HG03097 (cell line): ENCODE data around the gene ZNF668.
"Not testable (repeated sequence)": the region's sequence is repeated elsewhere in the genome, so short reads cannot be mapped to it uniquely, and the experiment has no call there.

Experiments used
- ATAC-seq: cut with Tn5 transposase; IDR thresholded peaks from one replicate; pipeline ENCODE4 v1.9.1; 2021; ENCODE audit not compliant: unreplicated experiment, low FRiP score

ZNF668 gene

DNA sequence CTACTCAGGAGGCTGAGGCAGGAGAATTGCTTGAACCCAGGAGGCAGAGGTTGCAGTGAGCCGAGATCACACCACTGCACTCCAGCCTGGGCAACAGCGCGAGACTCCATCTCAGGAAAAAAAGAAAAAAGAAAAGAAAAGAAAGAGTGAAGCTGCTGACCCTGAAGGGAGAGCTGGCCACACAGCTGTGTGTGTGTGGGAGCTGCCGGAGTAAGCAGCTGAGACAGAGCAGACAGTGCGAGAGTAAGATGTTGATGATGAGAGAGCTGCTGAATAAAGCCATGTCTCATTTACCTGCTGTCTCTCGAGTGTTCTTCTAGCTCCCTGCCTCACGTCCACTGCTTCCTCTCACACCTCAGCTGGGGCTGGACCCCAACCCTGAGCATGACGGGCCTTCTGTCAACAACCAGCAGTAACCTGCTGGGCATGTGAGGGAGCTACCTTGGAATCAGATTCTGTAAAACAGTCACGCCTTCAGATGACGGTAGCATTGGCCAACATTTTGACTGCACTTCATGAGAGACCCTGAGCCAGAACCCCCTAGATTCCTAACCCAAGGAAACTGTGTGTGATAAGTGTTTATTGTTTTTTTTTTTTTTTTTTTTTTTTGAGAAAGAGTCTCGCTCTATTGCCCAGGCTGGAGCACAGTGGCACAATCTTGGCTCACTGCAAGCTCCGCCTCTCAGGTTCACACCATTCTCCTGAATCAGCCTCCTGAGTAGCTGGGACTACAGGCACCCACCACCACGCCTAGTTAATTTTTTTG is 27.0 kb upstream of the ZNF668 start:
- ATAC-seq = not testable (repeated sequence)

DNA sequence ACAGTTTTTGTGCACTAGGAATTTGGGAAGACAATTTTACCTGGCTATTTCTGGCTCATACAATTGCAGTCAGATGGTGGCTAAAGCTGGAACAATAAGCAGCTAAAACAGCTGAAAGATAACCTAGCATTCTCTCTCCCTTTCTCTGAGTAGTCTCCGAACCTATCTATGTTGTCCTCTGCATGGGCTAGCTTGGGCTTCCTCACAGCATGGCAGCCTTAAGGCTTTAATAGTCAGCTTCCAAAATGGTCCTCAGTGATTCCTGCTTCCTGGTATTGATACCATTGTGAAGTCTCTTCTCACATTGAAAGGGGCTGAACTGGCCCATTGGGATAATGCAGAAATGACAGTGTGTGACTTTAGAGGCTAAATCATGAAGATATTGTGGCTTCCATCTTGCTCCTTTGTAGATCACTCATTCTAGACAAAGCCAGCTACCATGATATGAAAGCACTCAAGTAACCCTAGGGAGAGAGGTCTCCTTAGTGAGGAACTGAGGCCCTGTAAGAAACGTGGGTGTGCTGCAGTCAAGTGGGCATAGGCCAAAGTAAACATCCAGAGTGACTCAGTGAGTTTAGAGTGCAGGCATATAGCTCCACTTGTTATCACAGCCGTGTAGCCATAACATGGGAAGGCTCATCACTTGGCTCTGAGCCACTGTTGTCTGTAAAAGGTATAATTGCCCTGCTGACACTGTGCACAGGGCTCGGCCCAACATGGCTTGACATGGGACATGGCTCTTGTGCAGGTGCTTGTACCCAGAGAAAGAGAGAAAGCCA is 26.0 kb upstream of the ZNF668 start:
- ATAC-seq = no peak

DNA sequence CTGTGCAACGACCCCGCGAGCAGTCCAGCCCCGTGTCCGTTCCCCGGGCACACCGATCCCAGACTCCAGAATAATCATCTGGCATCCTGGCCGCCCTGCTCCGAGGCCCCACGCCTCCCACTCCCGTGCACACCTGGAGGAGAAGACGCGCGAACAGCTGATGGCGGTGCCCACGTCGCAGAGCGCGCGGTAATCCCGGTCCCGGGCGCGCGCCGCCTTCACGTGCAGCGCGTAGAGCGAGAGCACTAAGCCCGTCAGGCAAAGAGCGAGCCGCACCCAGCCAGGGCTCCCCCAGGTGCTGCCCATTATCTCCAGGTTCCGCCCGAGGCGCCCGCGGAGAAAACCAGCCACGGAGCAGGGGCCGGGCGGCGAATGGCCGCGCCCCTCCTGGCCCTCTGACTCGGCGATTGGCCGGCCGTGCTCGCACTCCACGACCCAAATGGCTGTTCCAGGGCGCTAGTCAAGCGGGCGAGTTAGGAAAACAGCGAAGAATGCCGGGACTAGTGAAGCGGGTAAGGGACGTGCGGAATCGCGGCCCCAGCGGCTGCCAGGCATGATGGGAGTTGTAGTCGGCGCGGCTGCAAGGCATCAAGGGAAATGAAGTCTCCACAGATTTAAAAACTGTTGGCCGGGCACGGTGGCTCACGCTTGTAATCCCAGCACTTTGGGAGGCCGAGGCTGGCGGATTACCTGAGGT is 20.5 kb upstream of the ZNF668 start, which contains the start of gene VKORC1:
VKORC1 (minus strand) TSS at position 374 of the 697 bp plus-strand sequence; CDS start at position 306, 68 bp downstream.
- ATAC-seq = peak; percentile 86

DNA sequence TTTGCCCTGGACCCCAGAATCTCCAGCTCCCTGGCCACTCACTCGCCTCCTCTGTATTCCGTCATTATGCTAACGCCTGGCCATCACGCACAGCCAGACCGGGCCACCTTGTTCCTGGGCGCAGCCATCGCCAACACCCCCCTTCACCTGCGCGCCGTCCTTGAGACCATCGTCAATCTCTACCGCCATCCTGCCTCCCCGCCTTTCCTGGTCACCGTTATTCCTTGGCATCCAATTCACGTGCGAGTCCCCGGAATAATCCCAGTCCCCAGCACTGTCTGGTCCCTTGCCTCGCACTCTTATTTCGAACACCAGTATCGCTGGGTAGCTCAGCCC is 20.0 kb upstream of the ZNF668 start:
- peak; percentile 3 for ATAC-seq

DNA sequence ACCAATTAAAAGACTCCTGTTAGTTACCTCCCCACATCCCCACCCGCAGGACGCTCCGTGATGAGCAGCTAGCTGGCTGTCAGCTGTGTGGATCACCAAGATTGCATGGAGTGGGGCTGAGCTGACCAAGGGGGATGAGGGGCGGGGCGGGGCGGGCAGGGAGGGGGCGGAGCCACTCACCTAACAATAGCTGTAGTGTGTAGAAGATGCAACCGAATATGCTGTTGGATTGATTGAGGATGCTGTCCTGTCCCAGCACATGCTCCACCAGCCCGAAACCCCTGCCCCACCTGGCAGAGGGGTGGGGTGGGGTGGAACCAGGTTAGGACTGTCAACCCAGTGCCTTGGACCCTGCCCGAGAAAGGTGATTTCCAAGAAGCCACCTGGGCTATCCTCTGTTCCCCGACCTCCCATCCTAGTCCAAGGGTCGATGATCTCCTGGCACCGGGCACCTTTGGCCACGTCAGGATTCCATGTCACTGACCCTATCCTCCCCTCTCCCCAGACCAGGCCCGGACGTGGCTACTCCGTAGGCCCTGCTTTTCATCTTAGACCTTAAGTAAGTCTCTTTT is 19.2 kb upstream of the ZNF668 start:
- no peak for ATAC-seq

DNA sequence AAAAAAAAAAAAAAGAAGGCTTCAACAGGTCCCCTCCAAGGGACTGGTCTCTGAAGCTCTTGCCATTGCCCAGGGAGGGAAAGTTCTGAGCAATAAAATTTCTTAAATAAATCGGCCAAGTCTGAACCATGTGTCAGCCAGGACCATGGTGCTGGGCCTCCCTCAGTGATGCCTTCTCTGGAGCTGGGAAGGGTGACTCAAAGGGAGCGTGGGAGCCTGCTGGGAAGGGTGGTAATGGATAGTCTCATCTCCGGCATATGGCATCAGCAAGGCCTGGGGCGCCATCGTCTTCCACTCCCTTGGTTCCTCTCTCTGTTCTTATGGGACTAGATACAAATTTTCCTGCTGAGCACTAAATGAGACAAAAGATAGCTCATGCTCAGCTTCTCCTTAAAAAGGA is 18.3 kb upstream of the ZNF668 start:
- no peak for ATAC-seq

DNA sequence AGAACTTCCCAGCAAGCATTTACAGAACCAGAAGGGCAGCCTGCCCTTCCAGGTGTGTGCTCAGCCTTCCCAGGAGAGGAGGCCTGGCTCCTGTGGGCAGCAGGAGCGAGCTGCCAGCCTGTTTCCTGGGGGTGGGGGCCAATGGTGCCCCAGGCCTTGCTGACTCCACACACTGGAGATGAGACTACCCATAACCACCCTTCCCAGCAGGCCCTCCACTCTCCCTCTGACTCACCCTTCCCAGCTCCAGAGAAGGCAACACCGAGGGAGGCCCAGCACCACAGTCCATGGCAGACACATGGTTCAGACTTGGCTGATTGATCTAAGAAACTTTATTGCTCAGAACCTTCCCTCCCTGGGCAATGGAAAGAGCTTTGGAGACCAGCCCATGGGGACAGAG is 16.5 kb upstream of the ZNF668 start:
- ATAC-seq = no peak

DNA sequence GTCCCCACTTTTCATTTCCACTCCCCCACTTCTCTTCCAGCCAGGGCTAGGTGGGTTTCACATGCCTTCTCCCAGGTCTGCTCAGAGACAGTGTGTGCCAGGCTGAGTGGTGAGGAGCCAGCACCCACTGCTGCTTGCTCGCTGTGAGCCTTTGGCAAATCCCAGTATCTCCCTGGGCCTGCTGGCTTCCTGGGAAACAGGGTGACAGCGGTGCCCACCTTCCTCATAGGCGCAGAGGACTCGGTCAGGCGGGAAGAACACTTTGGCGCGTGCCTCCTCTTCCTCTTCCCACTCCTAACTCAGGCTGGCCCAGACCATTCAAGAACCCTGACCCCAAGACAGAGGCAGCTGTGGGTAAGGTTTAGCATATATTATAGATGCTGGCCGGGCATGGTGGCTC is 15.2 kb upstream of the ZNF668 start:
- ATAC-seq = no peak

DNA sequence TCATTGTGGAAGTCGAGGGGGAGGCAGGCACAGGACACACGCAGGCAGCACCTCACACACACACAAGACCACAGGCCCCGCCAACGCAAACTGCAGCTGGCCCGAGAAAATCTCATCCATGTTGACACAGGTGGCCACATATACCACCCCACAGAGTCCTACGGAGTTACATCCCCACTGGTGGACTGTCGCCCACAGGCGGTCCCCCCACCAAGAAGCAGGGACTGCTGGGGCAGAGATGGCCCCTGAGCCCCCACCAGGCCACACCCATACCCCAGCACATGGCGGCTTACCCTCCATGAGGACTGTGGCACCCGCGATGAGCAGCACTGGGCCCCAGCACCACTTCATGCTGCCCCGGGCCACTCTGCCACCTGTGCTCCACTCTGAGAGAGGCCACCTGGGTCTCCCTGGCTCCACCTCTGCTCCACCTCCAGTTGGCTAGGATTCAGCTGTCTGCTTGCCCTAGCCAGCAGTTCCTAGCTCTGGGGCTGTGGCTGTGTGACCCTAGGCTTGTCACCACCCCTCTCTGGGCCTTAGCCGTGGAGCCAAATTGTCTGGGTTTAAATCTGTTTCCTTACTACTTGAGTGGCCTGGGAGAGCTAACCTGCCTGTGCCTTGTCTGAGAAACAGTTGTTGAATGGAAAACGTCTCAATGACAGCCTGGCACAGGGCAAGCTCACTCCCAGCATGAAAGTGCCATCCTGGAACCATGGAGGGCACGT is 14.6 kb upstream of the ZNF668 start, which contains the start of gene PRSS53:
PRSS53 (minus strand) TSS at position 485 of the 725 bp plus-strand sequence; CDS start at position 351, 134 bp downstream.
- ATAC-seq = no peak

DNA sequence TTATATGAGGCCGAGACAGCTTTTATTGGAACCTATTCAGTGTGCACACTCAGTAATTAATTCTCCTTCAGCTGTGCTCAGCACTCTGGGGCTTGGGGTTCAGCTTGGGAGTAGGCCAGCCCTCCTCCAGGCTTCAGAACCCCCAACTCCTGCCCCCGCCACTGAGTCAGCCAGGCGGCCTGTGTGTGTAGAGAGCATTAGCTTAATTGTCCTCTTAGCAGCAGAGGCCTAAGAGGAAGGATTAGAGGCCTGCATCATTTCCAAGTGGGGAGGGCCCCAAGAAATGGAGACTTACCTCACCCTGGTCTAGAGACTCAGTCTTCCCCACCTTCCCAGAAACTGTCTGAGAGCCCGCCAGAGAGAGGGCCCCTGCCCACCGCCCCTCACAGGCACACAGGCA is 13.9 kb upstream of the ZNF668 start:
- ATAC-seq = no peak

DNA sequence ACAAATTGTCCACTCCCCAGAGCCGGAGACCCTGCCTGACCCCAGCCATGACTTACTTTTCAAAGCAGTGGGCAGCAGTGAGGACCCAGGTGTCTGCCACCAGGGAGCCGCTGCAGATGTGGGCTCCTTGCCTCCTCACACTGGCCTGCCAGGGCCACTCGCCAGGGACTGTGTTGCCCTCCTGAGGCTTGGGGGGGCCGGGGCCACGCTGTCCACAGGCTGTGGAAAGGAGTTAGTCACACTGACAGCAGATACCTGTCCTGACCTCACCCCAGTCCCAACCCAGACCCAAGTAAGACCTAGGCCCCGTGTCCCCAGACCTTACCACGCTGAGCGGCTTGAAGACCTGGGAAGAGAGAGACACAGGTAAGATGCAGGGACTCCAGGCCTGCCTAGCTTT is 13.4 kb upstream of the ZNF668 start:
- ATAC-seq = no peak

DNA sequence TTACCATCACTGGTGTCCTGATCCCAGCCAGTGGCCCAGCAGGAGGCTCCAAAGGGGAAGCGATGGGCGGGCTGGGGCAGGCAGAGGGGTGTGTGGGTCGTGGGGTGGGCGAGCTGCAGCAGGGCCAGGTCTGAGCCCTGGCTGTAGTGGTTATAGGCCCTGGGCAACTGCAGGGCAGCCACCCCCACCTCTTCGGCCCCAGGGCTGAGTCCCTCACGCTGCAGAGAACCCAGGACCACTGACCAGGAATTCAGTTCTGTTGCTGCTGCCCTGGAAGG is 12.5 kb upstream of the ZNF668 start:
- ATAC-seq = no peak

DNA sequence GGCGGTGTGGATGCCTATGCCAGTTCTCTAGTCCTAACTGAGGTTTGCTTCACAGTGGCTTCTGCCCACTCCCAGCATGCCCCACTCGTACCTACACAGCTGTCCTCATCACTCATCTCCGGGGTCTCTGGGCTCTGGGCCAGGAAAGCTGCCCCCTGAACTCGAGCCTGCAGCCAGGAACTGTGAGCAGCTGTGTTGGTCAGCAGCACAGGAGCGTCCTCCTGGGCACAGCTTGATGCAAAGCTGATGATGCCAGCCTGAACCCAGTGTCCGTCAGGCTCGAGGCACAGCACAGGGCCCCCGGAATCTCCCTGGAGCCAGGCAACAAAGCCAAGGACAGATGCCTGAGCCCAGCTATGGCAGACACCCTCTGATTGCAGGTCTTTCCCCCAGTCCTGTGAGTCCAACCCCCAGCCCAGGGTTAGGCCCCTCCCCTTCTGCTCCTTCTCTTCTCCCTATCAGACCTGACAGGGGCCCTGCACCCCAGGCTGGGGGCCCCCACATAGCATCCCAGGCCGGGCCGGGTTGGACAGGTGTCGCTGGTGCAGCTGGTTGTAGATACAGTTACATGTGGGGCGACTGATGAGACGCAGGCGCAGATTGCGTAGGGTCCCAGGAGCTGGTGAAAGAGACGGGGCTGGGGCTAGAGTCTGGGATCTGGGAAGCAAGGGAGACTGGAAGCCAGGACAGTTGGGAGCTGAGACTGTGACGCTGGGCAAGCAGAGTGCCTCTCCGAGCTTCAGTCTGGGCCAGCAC is 12.0 kb upstream of the ZNF668 start:
- no peak for ATAC-seq

DNA sequence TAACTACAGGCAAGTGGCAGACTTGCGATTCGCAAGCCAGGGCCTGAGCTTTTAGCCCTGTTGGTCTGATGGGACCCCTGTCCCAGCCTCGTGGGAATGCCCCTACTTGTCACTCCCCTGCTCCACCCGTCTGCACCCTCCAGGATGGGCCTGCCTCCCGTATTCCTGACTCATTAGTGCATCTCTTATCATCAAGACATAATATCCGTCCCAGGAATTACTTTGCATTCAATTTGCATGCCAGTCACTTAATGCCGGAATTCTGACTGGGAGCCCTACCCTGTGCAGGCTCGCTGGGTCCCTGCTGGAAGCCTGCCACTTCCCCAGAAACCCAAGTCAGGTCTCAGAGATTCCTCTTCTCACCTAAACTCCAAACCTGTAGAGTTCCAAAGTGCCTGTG is 11.4 kb upstream of the ZNF668 start:
- no peak for ATAC-seq

DNA sequence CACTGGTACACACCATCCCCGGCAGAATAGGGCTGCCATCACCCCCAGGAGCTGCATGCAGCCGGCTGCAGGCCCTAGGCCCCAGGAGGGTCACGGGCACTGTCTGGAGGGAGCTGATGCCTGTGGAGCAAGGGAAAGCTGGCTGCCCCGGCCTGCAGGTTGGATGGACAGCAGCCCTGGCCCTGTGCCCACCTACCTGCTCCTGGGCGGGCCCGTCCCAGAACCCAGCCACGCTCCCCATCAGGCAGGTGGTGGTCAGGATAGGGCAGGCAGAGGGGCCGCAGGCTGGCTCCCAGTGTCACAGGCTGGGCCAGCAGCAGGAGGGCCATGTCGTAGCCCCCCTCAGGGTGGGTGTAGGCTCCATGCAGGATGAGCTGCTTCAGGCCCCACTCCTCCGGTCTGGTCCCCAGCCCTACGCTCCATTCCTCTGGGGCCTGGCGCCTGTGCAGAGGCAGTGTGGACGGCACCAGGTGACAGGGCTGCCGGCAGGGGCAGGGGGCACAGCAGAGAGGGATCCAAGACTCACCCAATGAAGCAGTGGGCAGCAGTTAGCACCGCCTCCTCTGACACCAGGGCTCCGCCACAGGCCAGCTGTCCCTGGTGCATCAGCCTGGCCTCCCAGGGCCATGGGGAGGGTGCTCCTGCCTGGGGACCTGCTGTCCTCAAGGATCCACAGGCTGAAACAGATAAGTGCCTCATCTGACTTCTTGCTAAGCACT is 10.7 kb upstream of the ZNF668 start:
- ATAC-seq = no peak

DNA sequence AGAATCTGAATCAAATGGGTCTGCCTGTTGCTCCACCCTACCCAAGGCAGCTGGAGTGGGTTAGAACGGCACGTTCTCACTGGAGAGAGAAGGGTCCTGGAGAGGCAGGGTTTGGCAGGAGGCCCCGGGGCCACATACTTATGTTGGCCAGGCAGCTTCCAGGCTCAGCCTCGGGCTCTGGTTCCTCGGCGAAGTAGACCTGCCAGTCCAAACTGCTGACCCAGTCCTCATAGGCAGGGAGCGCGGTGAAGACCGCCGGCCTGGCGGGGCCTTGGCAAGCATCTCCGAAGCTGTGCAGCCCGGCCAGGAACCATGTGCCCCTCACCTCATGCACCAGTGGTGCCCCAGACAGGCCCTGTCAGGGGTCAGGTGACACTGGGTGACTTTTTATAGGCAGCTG is 9.9 kb upstream of the ZNF668 start:
- ATAC-seq = no peak

DNA sequence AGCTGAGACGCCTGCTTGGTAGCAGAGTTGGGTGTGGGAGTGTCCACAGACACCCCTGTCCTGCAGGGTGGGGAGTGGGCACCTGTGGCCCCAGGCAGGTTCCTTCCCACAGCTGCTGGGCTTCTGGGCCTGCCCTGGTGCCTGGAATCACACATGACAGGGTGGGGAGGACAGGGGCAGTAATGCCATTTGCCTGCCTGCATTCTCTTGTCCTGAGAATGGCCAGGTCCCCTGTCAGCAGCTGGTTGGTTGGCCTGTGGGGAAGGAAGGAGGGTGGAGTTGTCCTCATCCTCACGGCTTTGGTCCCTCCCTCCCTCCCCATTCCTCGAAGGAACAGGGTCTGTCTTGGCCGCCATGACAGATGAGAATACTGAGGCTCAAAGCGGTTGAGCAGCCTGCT is 9.5 kb upstream of the ZNF668 start:
- ATAC-seq = no peak

DNA sequence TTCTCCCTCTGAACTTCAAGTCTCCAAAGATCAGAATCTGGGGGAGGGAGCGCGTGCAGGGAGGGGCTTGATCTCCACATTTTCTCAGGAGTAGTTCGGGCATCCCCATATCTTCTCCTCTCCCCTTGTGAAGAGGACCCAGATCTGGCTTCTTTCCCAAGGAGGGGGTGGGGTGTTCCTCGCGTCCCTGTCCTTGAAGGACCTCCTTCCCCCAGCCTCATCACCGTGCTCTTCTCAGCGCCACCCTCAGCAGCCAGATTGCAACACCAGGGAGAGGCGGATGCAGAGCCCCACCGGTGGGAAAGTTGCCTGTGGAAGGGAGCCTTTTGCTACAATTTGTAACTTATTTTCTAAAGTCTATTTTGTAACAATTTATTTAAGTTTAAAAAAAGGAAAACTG is 9.0 kb upstream of the ZNF668 start:
- no peak for ATAC-seq

DNA sequence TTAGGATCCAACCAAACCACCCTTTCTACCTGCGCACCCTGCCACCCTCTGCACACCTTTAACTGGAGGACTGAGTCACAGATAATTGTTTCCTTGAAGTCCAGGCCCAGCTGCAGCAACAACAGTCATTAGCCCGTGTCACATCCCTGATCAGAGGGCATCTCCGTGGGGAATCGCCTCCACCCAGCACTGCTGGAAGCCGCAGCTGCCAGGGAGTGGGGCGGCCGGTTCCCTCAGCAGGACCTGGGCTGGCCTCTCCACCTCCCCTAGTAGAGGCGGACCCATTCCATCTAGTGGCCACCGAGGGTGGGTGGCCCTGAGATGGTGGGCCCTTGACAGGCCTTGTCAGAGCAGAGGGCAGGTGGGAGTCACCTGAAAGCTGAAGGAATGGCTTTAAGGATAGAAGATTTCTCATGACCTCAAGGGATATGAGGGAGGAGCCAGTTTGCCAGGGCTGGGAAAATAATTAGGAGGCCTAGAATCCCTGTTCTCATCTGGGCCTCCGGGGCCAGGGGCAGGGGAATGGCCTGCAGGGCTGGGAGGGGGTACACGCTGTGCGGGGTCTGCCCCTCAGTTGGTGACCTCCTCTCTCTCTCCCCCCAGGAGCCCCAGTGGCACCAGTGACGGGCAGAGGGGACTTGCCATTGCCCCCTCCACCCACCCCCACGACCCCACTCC is 8.5 kb upstream of the ZNF668 start:
- ATAC-seq = no peak
